Activated T-helper 1 cell treated with Interleukin-2 at 50 U/mL for 16 hours (primary cell): ENCODE results near the gene FNDC10.
A peak's percentile ranks its signal among the peaks of the same experiment; 100 is the strongest.
"Not testable (repeated sequence)": the region's sequence is repeated elsewhere in the genome, so short reads cannot be mapped to it uniquely, and the experiment has no call there.

ENCODE experiments used
- DNase-seq: peaks from one replicate; pipeline ENCODE4 v3.0.0-alpha.2; 2020; ENCODE audit warnings: low read depth

Gene FNDC10

GRCh38 chr1:1599935-1600860 is at the start of gene FNDC10:
Gene FNDC10 (minus strand): TSS chr1:1600135. CDS start chr1:1600015, 120 bp downstream.
- no peak for DNase-seq

- not testable (repeated sequence) for DNase-seq
These were observed 48.3 kb upstream of the FNDC10 start for GRCh38 chr1:1648265-1648664.

GRCh38 chr1:1647567-1648241 is 47.8 kb upstream of the FNDC10 start:
- DNase-seq: not testable (repeated sequence)

GRCh38 chr1:1646326-1646725 is 46.4 kb upstream of the FNDC10 start:
- not testable (repeated sequence) for DNase-seq

DNA sequence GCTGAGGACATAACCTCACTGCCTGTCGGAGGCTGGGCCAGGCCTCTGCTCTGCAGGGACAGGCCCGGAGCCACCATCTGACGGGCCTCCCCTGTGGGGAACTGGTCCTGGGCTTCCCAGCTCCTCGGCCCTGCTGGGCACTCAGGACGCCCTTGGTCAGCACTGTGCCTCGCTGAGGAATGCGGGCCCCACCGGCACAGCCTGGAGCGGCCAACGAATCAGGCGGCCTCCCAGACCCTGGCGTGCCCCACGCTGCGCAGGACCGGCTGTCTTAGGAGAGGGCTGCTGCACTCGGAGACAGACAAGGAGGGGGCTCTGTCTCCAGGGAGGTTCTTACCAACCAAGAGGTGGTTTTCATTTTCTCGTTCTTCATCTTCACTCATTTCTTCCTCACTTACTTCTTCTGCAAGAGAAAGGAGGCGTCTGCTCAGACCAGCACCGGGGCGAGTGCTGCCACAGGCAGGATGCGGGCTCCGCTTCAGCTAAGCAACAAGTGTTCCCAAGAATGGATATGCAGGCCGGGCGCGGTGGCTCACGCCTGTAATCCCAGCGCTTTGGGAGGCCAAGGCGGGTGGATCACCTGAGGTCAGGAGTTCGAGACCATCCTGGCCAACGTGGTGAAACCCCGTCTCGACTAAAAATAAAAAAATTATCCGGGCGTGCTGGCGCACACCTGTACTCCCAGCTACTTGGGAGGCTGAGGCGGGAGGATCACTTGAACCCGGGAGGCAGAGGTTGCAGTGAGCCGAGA is 41.0 kb upstream of the FNDC10 start:
- not testable (repeated sequence) for DNase-seq

- DNase-seq: not testable (repeated sequence)
These were observed 40.1 kb upstream of the FNDC10 start for GRCh38 chr1:1640081-1640480.

DNA sequence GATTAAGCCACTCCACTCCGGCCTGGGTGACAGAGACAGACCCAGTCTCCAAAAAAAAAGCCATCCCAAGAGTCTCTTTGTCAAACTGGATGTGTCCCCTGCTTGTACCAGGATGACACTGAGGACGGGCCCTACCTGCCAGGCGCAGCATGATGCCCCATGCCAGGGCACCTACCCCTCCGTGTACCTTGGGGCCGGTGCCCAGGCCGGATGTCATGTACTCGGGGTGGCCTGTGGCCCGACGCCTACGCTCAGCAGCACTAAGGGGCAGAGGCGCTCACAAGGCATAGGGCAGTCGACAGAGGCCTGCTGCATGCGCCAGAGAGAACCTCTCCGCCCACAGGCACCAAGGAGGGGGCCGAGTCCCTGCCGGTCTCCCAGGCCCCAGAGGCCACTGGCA is 39.4 kb upstream of the FNDC10 start:
- DNase-seq: not testable (repeated sequence)

- not testable (repeated sequence) for DNase-seq
These were observed 38.6 kb upstream of the FNDC10 start for GRCh38 chr1:1638528-1638927.

GRCh38 chr1:1637479-1637875 is 37.5 kb upstream of the FNDC10 start:
- not testable (repeated sequence) for DNase-seq

DNA sequence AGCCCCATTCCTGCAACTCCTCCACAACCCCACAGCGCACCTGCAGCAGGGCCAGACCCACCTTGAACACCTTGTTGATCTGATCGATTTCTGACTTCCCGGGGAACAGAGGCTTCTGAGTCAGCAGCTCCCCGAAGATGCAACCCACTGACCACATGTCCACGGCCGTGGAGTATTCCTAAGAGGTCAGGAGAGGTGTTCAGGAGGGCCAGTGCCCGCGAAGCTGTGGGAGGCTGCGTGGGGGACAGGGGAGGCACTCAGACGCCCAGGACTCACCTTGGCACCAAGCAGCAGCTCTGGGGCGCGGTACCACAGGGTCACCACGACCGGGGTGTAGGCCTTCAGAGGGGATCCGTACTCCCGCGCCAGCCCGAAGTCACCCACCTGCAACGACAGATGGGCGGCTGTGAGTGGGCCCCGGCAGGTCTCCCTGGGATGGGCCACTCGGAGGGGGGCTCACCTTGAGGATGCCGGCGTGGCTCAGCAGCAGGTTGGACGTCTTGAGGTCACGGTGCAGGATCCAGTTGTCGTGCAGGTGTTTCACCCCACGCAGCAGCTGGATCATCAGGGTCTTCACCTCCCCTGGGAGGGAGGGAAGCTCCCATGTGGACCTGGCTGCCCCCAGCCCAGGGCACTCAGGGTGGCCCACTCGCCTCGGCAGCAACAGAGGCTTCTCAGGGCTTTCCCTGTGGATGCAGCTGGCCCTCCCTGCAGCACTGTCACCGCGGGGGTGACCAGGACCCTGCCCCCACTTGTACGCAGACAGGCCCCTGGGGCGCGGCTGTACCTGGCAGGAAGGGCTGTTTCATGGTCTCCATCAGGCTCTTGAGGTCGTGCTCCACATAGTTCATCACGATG is 36.9 kb upstream of the FNDC10 start:
- DNase-seq: not testable (repeated sequence)

DNA sequence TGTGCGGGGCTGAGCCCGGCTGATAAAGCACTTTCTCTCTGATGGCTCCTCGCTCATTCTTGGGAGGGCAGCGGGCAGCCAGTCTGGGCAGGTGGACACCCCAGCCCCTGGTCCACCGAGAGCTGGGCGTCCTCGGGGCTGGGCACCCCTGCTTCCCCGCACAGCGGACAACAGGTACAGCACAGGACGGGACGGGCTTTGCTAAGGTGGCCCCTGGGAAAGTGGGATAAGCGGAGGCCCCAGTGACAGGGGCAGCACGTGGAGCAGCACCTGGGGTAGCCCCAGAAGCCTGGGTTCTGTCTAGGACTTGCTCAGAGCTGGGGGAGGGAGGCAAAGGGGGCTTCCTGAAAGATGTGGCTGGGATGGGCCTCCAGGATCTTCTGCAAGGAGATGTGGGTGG is 34.7 kb upstream of the FNDC10 start:
- not testable (repeated sequence) for DNase-seq

GRCh38 chr1:1633409-1633808 is 33.5 kb upstream of the FNDC10 start:
- DNase-seq: not testable (repeated sequence)

DNA sequence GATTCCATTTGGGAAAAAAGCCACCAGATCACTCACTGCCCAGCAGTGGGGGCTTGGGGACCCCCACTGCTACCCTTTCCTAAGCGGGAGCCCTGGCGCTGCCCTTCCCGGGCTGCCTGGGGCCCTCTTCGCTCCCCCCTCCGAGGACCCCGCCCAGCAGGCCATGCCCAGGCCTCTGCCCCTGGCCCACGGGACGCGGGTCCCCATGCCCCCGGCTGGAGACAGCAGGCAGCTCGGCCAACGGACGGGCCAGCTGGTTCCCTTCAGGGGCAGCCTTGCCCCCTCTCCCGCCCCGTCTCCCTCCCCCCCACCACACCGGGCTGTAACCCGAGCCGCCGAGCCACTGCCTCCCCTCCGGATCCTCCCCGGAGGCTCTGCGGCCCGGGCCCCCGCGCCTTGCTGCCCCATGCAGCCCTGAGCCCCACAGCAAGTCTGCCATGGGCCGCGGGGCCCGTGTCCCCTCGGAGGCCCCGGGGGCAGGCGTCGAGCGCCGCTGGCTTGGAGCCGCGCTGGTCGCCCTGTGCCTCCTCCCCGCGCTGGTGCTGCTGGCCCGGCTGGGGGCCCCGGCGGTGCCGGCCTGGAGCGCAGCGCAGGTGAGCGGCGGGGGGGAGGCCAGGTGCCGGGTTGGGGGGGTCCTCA is 32.0 kb upstream of the FNDC10 start, which contains the start of gene MMP23B:
Gene MMP23B (plus strand): TSS at position 392 of the 639 bp plus-strand sequence. CDS start 46 bp downstream, at position 438.
- no peak for DNase-seq

- no peak for DNase-seq
These were observed 31.2 kb upstream of the FNDC10 start for GRCh38 chr1:1630965-1631781.

GRCh38 chr1:1630191-1630964 is 30.4 kb upstream of the FNDC10 start:
- peak; percentile 95 for DNase-seq

- DNase-seq: peak; percentile 61
These were observed 29.7 kb upstream of the FNDC10 start for GRCh38 chr1:1629430-1630190.

DNA sequence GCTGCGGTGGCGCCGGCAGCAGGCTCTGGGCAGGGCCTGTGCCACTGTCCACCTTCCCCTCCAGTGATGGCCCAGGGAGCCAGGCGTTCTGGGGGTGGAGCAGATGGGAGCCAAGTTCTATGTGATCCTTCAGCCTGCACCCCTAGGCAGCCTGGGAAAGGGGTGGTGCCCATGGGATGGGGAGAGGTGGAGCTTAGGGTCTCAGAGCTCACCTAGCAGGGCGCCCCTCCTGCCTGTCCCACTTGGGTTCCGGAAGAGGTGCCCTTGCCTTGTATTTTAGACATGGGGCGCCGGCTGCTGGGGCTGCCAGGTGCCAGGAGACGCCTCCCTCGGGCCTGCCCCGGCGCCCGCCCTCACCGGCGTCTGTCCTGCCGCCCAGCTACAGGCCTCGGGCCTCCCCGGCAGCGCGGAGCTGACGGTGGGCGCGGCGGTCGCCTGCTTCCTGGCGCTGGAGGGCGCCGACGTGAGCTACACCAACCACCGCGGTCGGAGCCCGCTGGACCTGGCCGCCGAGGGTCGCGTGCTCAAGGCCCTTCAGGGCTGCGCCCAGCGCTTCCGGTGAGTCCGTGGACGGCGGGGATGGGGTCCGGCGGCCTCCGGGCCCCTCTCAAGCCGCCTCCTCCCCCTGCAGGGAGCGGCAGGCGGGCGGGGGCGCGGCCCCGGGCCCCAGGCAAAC is 29.0 kb upstream of the FNDC10 start:
- no peak for DNase-seq
